Right lobe of liver (tissue), 4 donors: ENCODE results near the gene TXNL1.

Experiments
- CTCF ChIP-seq, 4 donors: fragments of 200-600 bp in 3 of 4; fragments of 450-650 bp in 1 of 4; IDR thresholded peaks; one replicate each; pipeline versions ENCODE4 v1.5.1 to v1.8.0; 2016 to 2022; ENCODE audit warnings: antibody characterized with exemption in 4 of 4, mild to moderate bottlenecking in 2 of 4
- POLR2A ChIP-seq: fragments of 450-650 bp; IDR thresholded peaks from one replicate; pipeline ENCODE4 v1.6.1; 2017; ENCODE audit warnings: antibody characterized with exemption, mild to moderate bottlenecking
- donor health status: DM: no; HTN: no; CAD: no.
- donor health status: DM: no; HTN: no; CAD: no.
- donor health status: DM: no; HTN: yes; CAD: no.

- no peak for TF ChIP-seq CTCF (IDR thresholded peaks at IDR 0.05)
- no peak for TF ChIP-seq POLR2A
Observed at GRCh38 chr18:56565551-56566345, 72.6 kb downstream of the TXNL1 start.
